HG02943 (cell line): ENCODE results near the gene MTRR.
"Not testable (repeated sequence)": the region's sequence is repeated elsewhere in the genome, so short reads cannot be mapped to it uniquely, and the experiment has no call there.

Experiments
- ATAC-seq: cut with Tn5 transposase; IDR thresholded peaks from one replicate; pipeline ENCODE4 v1.9.1; 2021; ENCODE audit warnings: mild to moderate bottlenecking, low read depth, moderate library complexity; ENCODE audit not compliant: unreplicated experiment

MTRR gene

GRCh38 chr5:7894439-7894838, 25.5 kb downstream of the MTRR start:
- no peak for ATAC-seq

- no peak for ATAC-seq
Observed at GRCh38 chr5:7894860-7895259, 25.9 kb downstream of the MTRR start.

GRCh38 chr5:7897014-7897600, 28.2 kb downstream of the MTRR start:
- ATAC-seq = no peak

GRCh38 chr5:7902201-7902600, 33.3 kb downstream of the MTRR start:
- no peak for ATAC-seq

- ATAC-seq = no peak
Observed at GRCh38 chr5:7902666-7903625, 34.0 kb downstream of the MTRR start.

- no peak for ATAC-seq
Observed at GRCh38 chr5:7904170-7904569, 35.2 kb downstream of the MTRR start.

- ATAC-seq = no peak
Observed at GRCh38 chr5:7907612-7908011, 38.7 kb downstream of the MTRR start.

GRCh38 chr5:7908317-7908716, 39.4 kb downstream of the MTRR start:
- no peak for ATAC-seq

GRCh38 chr5:7910738-7911428, 41.9 kb downstream of the MTRR start:
- ATAC-seq = peak; percentile 64

GRCh38 chr5:7911429-7911771, 42.5 kb downstream of the MTRR start:
- ATAC-seq = not testable (repeated sequence)

GRCh38 chr5:7916171-7916804, 47.3 kb downstream of the MTRR start:
- ATAC-seq = no peak

- no peak for ATAC-seq
Observed at GRCh38 chr5:7917130-7918123, 48.5 kb downstream of the MTRR start.

GRCh38 chr5:7925961-7926695, 57.2 kb downstream of the MTRR start:
- ATAC-seq = no peak

- no peak for ATAC-seq
Observed at GRCh38 chr5:7926720-7927119, 57.8 kb downstream of the MTRR start.

GRCh38 chr5:7927466-7928375, 58.8 kb downstream of the MTRR start:
- peak; percentile 76 for ATAC-seq

GRCh38 chr5:7930011-7930410, 61.1 kb downstream of the MTRR start:
- no peak for ATAC-seq

- no peak for ATAC-seq
Observed at GRCh38 chr5:7941692-7942091, 72.7 kb downstream of the MTRR start.

- ATAC-seq = no peak
Observed at GRCh38 chr5:7947301-7947700, 78.4 kb downstream of the MTRR start.
